ENCODE data around the gene COL26A1. TPM values are rescaled to one million over a fixed set of nuclear protein-coding genes. Genes with fewer than 3 reads are reported as not detected.

The COL26A1 gene
- total RNA-seq, 1 experiment from 2014 or later = not detected

DNA sequence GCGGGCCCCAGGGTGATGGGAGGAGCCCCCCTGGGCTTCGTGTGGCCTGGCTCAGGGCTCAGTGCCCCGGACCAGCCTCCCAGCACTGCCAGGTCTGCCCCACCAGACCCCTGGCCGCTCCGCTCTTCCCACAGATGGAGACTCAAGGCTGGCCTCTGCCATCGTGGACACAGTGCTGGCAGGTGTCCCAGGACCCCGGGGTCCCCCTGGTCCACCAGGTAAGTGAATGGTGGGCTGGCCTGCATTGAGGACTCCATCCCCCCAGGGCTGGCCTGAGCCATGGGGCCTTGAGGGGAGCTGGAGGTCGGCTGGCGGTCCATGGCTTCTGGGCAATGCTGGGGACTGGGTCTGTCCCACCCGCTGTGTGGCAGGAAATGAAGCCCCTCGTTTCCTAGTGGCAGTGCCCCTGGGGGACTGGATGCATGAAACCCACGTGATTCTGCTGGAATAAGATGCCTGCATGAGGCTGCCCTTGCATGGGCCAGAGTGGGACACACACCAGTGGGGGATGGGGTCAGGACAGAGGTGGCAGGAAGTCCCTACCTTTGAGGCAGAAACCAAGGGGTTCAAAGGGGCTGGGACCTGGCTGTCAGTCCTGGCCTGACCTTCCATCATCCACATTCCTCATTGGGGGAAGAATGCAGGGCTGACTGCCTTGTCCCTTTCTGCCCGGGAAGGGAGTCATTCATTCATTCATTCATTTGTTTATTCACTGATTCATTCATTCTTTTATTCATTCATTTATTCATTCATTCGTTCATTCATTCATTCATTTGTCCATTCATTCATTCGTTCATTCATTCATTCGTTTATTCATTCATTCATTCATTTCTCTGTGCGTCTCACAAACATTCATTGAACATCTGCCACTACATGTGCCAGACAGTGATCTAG, 184.6 kb downstream of the COL26A1 start:
- TF ChIP-seq CTCF (conservative IDR thresholded peaks at IDR 0.05; ENCODE audit: low read depth, low read length) (no peak), EZH2phosphoT487 (IDR thresholded peaks at IDR 0.05; ENCODE audit: borderline replicate concordance, low read length) (no peak), EZH2 (IDR thresholded peaks at IDR 0.05; ENCODE audit: low read length, unreplicated experiment) (no peak)
- Histone ChIP-seq H3K27ac (ENCODE audit: low read length) (no peak overlapping the region), H3F3A (ENCODE audit: low read length, unreplicated experiment) (no peaks in the 10 kb centered on the region), H4K20me1 (ENCODE audit: low read length) (no peaks in the 10 kb centered on the region), H2AFZ (ENCODE audit: low read length) (no peak overlapping the region), H3K36me3 (ENCODE audit: low read depth, low read length) (no peaks in the 10 kb centered on the region), H3K27me3 (ENCODE audit: low read length) (no peaks in the 10 kb centered on the region), H3K9ac (ENCODE audit: low read length) (no peak overlapping the region), H3K4me1 (ENCODE audit: insufficient read depth, low read length) (no peaks in the 10 kb centered on the region), H3K4me3 (ENCODE audit: low read length) (no peak overlapping the region), H3K9me3 (ENCODE audit: low read length) (no peaks in the 10 kb centered on the region), H3K4me2 (ENCODE audit: low read length) (no peak overlapping the region), H3K79me2 (ENCODE audit: low read length) (no peaks in the 10 kb centered on the region), H3K9me2 (replicated peaks; ENCODE audit: low read length) (no peaks in the 10 kb centered on the region)
- no peak for ATAC-seq
- intact Hi-C loops (cut with micrococcal nuclease) = no loop called here
- ChIA-PET POLR2A (ENCODE audit: unreplicated experiment) (no interaction called here), CTCF (no interaction called here)
- BruUV-seq (replicated peaks) = no TSS peak
- DNase-seq = no peak

DNA sequence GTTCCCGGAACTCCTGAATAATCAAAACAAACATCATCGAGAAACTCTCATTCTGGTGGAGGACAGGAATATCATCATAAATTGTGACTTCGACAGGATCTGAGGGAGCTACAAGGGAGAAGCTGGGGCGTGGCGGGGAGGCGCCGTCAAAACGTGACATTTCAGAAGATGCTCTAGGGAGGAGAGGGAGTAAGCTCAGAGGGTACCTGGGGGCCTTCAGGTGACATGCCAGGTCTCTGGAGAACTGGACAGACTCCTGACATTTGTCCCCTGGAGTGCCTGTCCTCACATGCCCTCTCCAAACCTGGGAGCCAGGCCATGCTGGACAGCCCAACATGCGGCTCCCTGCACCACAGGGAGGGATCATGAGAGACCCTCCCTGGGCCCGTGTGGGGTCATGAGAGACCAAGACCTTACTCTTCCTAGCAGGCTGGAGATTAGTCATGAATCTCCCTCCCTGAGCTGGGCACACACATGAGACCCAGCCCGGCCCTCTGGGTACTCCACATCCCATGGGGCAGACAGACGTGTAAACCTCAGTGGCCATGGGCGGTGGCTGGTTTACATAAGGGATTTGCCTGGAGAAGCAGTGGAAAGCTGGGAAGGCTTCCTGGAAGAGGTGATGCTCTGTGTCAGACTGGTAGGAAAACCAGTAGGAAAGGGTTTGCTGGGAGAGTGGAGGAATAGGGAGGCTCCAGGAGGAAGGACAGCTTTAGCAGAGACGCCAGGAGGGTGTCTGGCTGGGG, 185.4 kb downstream of the COL26A1 start:
- Histone ChIP-seq H3F3A (ENCODE audit: low read length, unreplicated experiment) (no peaks in the 10 kb centered on the region), H3K4me2 (ENCODE audit: low read length) (no peak overlapping the region), H3K9me3 (ENCODE audit: low read length) (no peaks in the 10 kb centered on the region), H3K9me2 (replicated peaks; ENCODE audit: low read length) (no peaks in the 10 kb centered on the region), H2AFZ (ENCODE audit: low read length) (no peak overlapping the region), H3K27me3 (ENCODE audit: low read length) (no peaks in the 10 kb centered on the region), H3K4me1 (ENCODE audit: insufficient read depth, low read length) (no peaks in the 10 kb centered on the region), H3K9ac (ENCODE audit: low read length) (no peak overlapping the region), H3K79me2 (ENCODE audit: low read length) (no peaks in the 10 kb centered on the region), H3K27ac (ENCODE audit: low read length) (no peak overlapping the region), H4K20me1 (ENCODE audit: low read length) (no peaks in the 10 kb centered on the region), H3K36me3 (ENCODE audit: low read depth, low read length) (no peaks in the 10 kb centered on the region), H3K4me3 (ENCODE audit: low read length) (no peak overlapping the region)
- intact Hi-C loops (cut with micrococcal nuclease) = no loop called here
- ChIA-PET CTCF (no interaction called here), POLR2A (ENCODE audit: unreplicated experiment) (no interaction called here)
- DNase-seq = no peak
- no TSS peak for BruUV-seq (replicated peaks)
- ATAC-seq = no peak
- TF ChIP-seq EZH2 (IDR thresholded peaks at IDR 0.05; ENCODE audit: low read length, unreplicated experiment) = no peak
- TF ChIP-seq CTCF (conservative IDR thresholded peaks at IDR 0.05; ENCODE audit: low read depth, low read length) = no peak
- no peak for TF ChIP-seq EZH2phosphoT487 (IDR thresholded peaks at IDR 0.05; ENCODE audit: borderline replicate concordance, low read length)

DNA sequence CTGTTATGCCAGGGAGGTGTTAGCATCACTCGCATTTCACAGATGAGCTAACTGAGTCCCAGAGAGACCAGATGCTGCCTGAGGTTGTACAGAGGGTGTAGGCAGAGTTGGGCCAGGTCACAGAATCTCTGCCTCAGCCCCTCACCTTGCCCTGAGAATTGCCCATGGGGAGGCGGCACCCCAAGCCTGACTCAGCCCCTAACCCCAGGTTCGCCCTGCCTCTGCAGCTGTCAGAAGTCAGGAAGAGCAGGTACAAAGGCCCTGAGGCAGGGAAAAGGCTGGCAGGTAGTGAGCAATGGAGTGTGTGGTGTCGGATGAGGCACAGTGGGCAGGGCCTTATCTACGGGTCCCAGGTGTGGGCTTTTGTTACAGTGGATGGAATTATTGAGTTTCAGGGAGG, 187.1 kb downstream of the COL26A1 start:
- POLR2A ChIA-PET (ENCODE audit: unreplicated experiment) = no interaction called here
- no peaks in the 10 kb centered on the region for H3K9me2 ChIP-seq (replicated peaks; ENCODE audit: low read length)
- H2AFZ ChIP-seq (ENCODE audit: low read length) = no peak overlapping the region
- no peaks in the 10 kb centered on the region for H3K27me3 ChIP-seq (ENCODE audit: low read length)
- no peak for TF ChIP-seq CTCF (conservative IDR thresholded peaks at IDR 0.05; ENCODE audit: low read depth, low read length)
- no peak for TF ChIP-seq EZH2phosphoT487 (IDR thresholded peaks at IDR 0.05; ENCODE audit: borderline replicate concordance, low read length)
- TF ChIP-seq EZH2 (IDR thresholded peaks at IDR 0.05; ENCODE audit: low read length, unreplicated experiment) = no peak
- H3K36me3 ChIP-seq (ENCODE audit: low read depth, low read length) = no peaks in the 10 kb centered on the region
- no peak overlapping the region for H3K4me2 ChIP-seq (ENCODE audit: low read length)
- no peaks in the 10 kb centered on the region for H3K9me3 ChIP-seq (ENCODE audit: low read length)
- CTCF ChIA-PET = no interaction called here
- intact Hi-C loops (cut with micrococcal nuclease) = no loop called here
- no peaks in the 10 kb centered on the region for H3F3A ChIP-seq (ENCODE audit: low read length, unreplicated experiment)
- H3K4me1 ChIP-seq (ENCODE audit: insufficient read depth, low read length) = no peaks in the 10 kb centered on the region
- H3K79me2 ChIP-seq (ENCODE audit: low read length) = no peaks in the 10 kb centered on the region
- DNase-seq (no peak), ATAC-seq (no peak)
- no peak overlapping the region for H3K27ac ChIP-seq (ENCODE audit: low read length)
- no peak overlapping the region for H3K4me3 ChIP-seq (ENCODE audit: low read length)
- no TSS peak for BruUV-seq (replicated peaks)
- no peak overlapping the region for H3K9ac ChIP-seq (ENCODE audit: low read length)
- H4K20me1 ChIP-seq (ENCODE audit: low read length) = no peaks in the 10 kb centered on the region

All from PC-3 (cell line).